CD14-positive monocyte (primary cell): ENCODE measurements around the gene GAS7. TPM values are rescaled to one million over a fixed set of nuclear protein-coding genes. Genes with fewer than 3 reads are reported as not detected.

Source experiments
- DNase-seq, 3 donors: peaks; one replicate each; pipeline ENCODE4 v3.0.0-alpha.2; 2011 to 2022
- H2AFZ ChIP-seq: 2 replicates; pipeline ENCODE4 v1.6.0; 2012; ENCODE audit warnings: mild to moderate bottlenecking, low read depth, low read length, inconsistent platforms; ENCODE audit not compliant: insufficient read depth, poor library complexity, severe bottlenecking
- H3K27ac ChIP-seq, 2 donors: 1 replicate in 1 of 2; 2 replicates in 1 of 2; pipeline ENCODE4 v1.5.1; 2012 to 2013; ENCODE audit warnings: low read length in 2 of 2, control low read depth in 1 of 2, inconsistent platforms in 1 of 2, low read depth in 1 of 2, mild to moderate bottlenecking in 1 of 2
- H3K27me3 ChIP-seq, 2 donors: one replicate each; pipeline versions ENCODE4 v1.6.0 to v1.6.1; 2011 to 2013; ENCODE audit warnings: low read length in 2 of 2; ENCODE audit not compliant: control insufficient read depth in 2 of 2, insufficient read depth in 2 of 2
- H3K36me3 ChIP-seq, 2 donors: replicated peaks in 1 of 2; 1 replicate in 1 of 2; 2 replicates in 1 of 2; pipeline versions ENCODE4 v1.5.1 to v1.6.1; 2012 to 2013; ENCODE audit warnings: low read length in 2 of 2, control low read depth in 1 of 2, inconsistent platforms in 1 of 2, mild to moderate bottlenecking in 1 of 2; ENCODE audit not compliant: insufficient read depth in 2 of 2, control insufficient read depth in 1 of 2
- H3K4me1 ChIP-seq, 2 donors: 1 replicate in 1 of 2; 2 replicates in 1 of 2; pipeline versions ENCODE4 v1.5.1 to v1.6.1; 2012 to 2013; ENCODE audit warnings: low read length in 2 of 2, control low read depth in 1 of 2, inconsistent platforms in 1 of 2, mild to moderate bottlenecking in 1 of 2, moderate library complexity in 1 of 2; ENCODE audit not compliant: insufficient read depth in 2 of 2, control insufficient read depth in 1 of 2
- H3K4me2 ChIP-seq: replicated peaks from 2 replicates; pipeline ENCODE3; 2012; ENCODE audit warnings: low read length, moderate library complexity, mild to moderate bottlenecking; ENCODE audit not compliant: poor library complexity, severe bottlenecking; ENCODE audit errors: extremely low read depth
- H3K4me3 ChIP-seq, 3 experiments: fragments of 200-600 bp in 1 of 3; sonication (generic) in 1 of 3; replicated peaks in 1 of 3; 1 replicate in 2 of 3; 2 replicates in 1 of 3; pipeline ENCODE4 v1.5.1; 2011 to 2013; ENCODE audit warnings: low read length in 3 of 3, mild to moderate bottlenecking in 3 of 3, control low read depth in 2 of 3, low read depth in 2 of 3, inconsistent platforms in 1 of 3, moderate library complexity in 1 of 3
- H3K79me2 ChIP-seq: 2 replicates; pipeline ENCODE4 v1.6.0; 2012; ENCODE audit warnings: mild to moderate bottlenecking, control low read depth, inconsistent platforms, low read length, moderate library complexity; ENCODE audit not compliant: insufficient read depth
- H3K9ac ChIP-seq: 2 replicates; pipeline ENCODE4 v1.6.0; 2017; ENCODE audit warnings: low read length, mild to moderate bottlenecking; ENCODE audit not compliant: insufficient read depth, poor library complexity, severe bottlenecking
- H3K9me3 ChIP-seq, 2 donors: replicated peaks in 1 of 2; 1 replicate in 1 of 2; 2 replicates in 1 of 2; pipeline versions ENCODE4 v1.5.1 to v1.6.1; 2012 to 2013; ENCODE audit warnings: low read length in 2 of 2, control low read depth in 1 of 2; ENCODE audit not compliant: control insufficient read depth in 1 of 2, insufficient read depth in 1 of 2
- H4K20me1 ChIP-seq: 2 replicates; pipeline ENCODE4 v1.6.0; 2012; ENCODE audit warnings: mild to moderate bottlenecking, low read length, control low read depth, moderate library complexity; ENCODE audit not compliant: insufficient read depth
- H3K27ac Mint-ChIP-seq, 7 donors: one replicate each; pipeline ENCODE4 v1.8.0; 2020; ENCODE audit warnings: mild to moderate bottlenecking in 7 of 7, mixed read lengths in 7 of 7, moderate library complexity in 6 of 7, inconsistent platforms in 2 of 7
- H3K27me3 Mint-ChIP-seq, 3 donors: one replicate each; pipeline ENCODE4 v1.8.0; 2021 to 2022; ENCODE audit warnings: low read depth in 3 of 3, mild to moderate bottlenecking in 3 of 3, mixed read lengths in 3 of 3, moderate library complexity in 3 of 3, inconsistent platforms in 1 of 3
- H3K36me3 Mint-ChIP-seq, 2 donors: one replicate each; pipeline ENCODE4 v1.8.0; 2020; ENCODE audit warnings: mixed read lengths in 2 of 2, inconsistent platforms in 1 of 2, mild to moderate bottlenecking in 1 of 2
- H3K4me1 Mint-ChIP-seq: one replicate; pipeline ENCODE4 v1.8.0; 2020; ENCODE audit warnings: mild to moderate bottlenecking, mixed read lengths
- H3K4me3 Mint-ChIP-seq, 2 donors: one replicate each; pipeline ENCODE4 v1.8.0; 2020; ENCODE audit warnings: mild to moderate bottlenecking in 2 of 2, mixed read lengths in 2 of 2, moderate library complexity in 1 of 2
- H3K9me3 Mint-ChIP-seq, 7 donors: one replicate each; pipeline ENCODE4 v1.8.0; 2020 to 2022; ENCODE audit warnings: mixed read lengths in 7 of 7, mild to moderate bottlenecking in 6 of 7, moderate library complexity in 6 of 7, inconsistent platforms in 2 of 7
- WGBS: methylation state at CpG from one replicate; pipeline ENCODE4 v1.1.5; 2013; ENCODE audit warnings: missing lambda C conversion rate; ENCODE audit not compliant: insufficient coverage; 5-methylcytosine and 5-hydroxymethylcytosine counted together
- intact Hi-C, 2 donors: fragments of 100-400 bp; cut with micrococcal nuclease; formaldehyde crosslinking; loops; one replicate each; pipeline versions ENCODE4 v1.15.0 to v1.15.1; 2023
- polyA plus RNA-seq, 3 donors: library from polyadenylated mRNA; depleted of rRNA in 1 of 3; unstranded in 2 of 3; stranded (reverse) in 1 of 3; fragments of 300-500 nt in 2 of 3; fragments of >200 nt in 1 of 3; fragmentation: Illumina TruSeq in 2 of 3; gene quantifications; 1 replicate in 2 of 3; 2 replicates in 1 of 3; pipeline ENCODE4 v1.2.3, GENCODE V29; 2012 to 2021
- TF ChIP-seq, protein P1 (sequence below): fragments of 200-600 bp; IDR thresholded peaks from one replicate; pipeline ENCODE4 v1.8.0; 2022; ENCODE audit warnings: antibody characterized with exemption, mild to moderate bottlenecking

The GAS7 gene
- polyA plus RNA-seq, 3 donors, result 53.1 to 91.9 (median 66.6) TPM

DNA sequence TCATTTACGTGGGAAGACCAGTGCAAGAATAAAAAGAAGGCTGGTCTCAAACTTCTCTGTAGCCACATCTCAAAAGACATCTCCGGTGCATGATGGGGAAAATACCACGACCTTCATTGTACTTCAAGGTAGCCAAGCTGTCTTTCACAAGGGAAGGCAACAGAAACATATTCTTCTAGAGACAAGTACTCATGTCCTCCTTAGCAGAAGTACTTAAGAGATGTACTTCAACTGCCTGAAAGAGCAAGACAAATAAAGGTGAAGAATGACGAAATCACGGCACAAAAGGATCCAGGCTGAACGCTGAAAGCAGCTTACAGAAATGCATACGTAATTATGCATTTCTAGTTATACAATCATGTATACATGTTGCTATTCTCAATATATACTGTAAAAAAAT lies 169.3 kb downstream of the GAS7 start:
- Histone ChIP-seq H3K79me2 (peaks cover 98% of the 10 kb centered on the region), H2AFZ (no peak overlapping the region), H3K27me3 (no peaks in the 10 kb centered on the region), H3K9me3 (no peaks in the 10 kb centered on the region), H3K9ac (no peak overlapping the region), H3K36me3 (peaks cover 31 to 62% of the 10 kb centered on the region in 2 donors), H4K20me1 (peaks cover 28% of the 10 kb centered on the region), H3K27ac (peak overlapping the region; percentile 40 to 78), H3K4me3 (no peak overlapping the region), H3K4me1 (peaks cover 85 to 94% of the 10 kb centered on the region in 2 donors), H3K4me2 (no peak overlapping the region)
- intact Hi-C loops, result loop anchor here in 1 of 2 donors (10.0 kb wide), 1 partner anchor 86 kb away; no protein-coding TSS in a partner anchor
- peaks cover 93% of the 10 kb centered on the region for H3K4me1 Mint-ChIP-seq
- 87% methylated on average over 3 of the region's 7 CpGs for WGBS
- H3K9me3 Mint-ChIP-seq, result no peaks in the 10 kb centered on the region
- H3K27me3 Mint-ChIP-seq, result peaks cover 0 to 2% (median 0%) of the 10 kb centered on the region in 3 donors
- no peak for DNase-seq
- no peak overlapping the region for H3K4me3 Mint-ChIP-seq
- H3K27ac Mint-ChIP-seq, result peak overlapping the region; percentile 84 to 96 (median 91)
- TF ChIP-seq, protein P1, sequence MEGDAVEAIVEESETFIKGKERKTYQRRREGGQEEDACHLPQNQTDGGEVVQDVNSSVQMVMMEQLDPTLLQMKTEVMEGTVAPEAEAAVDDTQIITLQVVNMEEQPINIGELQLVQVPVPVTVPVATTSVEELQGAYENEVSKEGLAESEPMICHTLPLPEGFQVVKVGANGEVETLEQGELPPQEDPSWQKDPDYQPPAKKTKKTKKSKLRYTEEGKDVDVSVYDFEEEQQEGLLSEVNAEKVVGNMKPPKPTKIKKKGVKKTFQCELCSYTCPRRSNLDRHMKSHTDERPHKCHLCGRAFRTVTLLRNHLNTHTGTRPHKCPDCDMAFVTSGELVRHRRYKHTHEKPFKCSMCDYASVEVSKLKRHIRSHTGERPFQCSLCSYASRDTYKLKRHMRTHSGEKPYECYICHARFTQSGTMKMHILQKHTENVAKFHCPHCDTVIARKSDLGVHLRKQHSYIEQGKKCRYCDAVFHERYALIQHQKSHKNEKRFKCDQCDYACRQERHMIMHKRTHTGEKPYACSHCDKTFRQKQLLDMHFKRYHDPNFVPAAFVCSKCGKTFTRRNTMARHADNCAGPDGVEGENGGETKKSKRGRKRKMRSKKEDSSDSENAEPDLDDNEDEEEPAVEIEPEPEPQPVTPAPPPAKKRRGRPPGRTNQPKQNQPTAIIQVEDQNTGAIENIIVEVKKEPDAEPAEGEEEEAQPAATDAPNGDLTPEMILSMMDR, result no peak
- H3K36me3 Mint-ChIP-seq, result peaks cover 65 to 78% of the 10 kb centered on the region in 2 donors

DNA sequence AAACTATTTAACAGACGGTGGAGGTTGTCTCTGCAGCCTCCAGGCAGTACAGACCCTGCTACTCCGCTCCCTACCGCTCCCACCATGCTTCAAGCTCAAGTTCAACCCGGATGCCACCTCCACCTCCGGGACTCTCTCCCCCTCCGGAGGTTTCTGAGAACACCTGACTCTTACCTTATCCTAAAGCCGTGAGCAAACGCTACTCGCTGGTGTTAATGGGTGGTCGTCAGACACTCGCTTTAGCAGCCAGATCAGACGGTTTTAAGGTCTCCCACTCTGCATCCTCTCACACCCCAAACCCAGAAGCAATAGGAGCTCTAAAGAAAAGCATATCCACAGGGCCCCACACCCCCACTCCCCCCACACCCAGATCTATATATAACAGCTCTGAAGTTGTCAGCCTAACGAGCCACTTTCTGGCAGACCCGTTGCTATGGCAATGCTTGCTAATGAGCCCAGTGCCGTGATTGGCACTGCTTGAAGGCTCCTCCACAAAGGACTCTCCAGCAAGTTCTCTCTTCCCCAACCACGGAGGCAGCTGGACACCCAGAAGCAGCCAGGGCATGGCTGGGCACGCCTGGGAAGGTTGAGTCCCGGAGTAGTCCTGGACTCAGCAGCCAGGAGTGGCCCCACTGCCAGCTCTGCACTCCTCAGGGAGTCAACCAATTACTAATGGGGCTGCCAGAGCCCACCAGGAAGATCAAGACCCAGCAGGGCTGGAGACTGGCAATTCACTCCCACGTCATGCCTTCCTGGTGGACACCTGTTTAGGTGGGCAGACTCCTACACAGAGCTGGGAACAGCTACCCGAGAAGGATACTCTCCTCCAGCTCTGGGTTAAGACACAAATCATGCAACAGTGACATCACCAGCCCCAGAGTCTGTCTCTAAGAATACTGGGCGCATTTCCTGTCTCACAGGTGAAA lies 172.2 kb downstream of the GAS7 start:
- H2AFZ ChIP-seq, result no peak overlapping the region
- H3K4me2 ChIP-seq, result no peak overlapping the region
- peaks cover 86 to 94% of the 10 kb centered on the region in 2 donors for H3K4me1 ChIP-seq
- TF ChIP-seq, protein P1, result no peak
- DNase-seq, result no peak
- no peaks in the 10 kb centered on the region for H3K9me3 ChIP-seq
- no peak overlapping the region for H3K4me3 ChIP-seq
- WGBS, result 87% methylated on average over 20 of the region's 21 CpGs
- H3K4me1 Mint-ChIP-seq, result peaks cover 92% of the 10 kb centered on the region
- no peak overlapping the region for H3K4me3 Mint-ChIP-seq
- peaks cover 31% of the 10 kb centered on the region for H4K20me1 ChIP-seq
- peak overlapping the region; percentile 17 to 78 for H3K27ac ChIP-seq
- H3K36me3 Mint-ChIP-seq, result peaks cover 61 to 83% of the 10 kb centered on the region in 2 donors
- H3K9me3 Mint-ChIP-seq, result no peaks in the 10 kb centered on the region
- H3K27me3 Mint-ChIP-seq, result peaks cover 0 to 2% (median 0%) of the 10 kb centered on the region in 3 donors
- H3K9ac ChIP-seq, result no peak overlapping the region
- H3K36me3 ChIP-seq, result peaks cover 29 to 60% of the 10 kb centered on the region in 2 donors
- H3K27me3 ChIP-seq, result no peaks in the 10 kb centered on the region
- intact Hi-C loops, result loop anchor here in 1 of 2 donors (10.0 kb wide), 1 partner anchor 89 kb away; no protein-coding TSS in a partner anchor
- H3K79me2 ChIP-seq, result peaks cover 99% of the 10 kb centered on the region
- H3K27ac Mint-ChIP-seq, result peak overlapping the region in 6 of 7 donors; percentile 40 to 96 (median 90)
